RWPE2 (cell line): ENCODE data around the gene DUSP10.

Experiments
- ATAC-seq: fragments of 200-7000 bp; cut with Tn5 transposase; 3 replicates; pipeline ENCODE4 v1.9.1; 2021; ENCODE audit warnings: low read depth
- DNase-seq: peaks from one replicate; pipeline ENCODE4 v3.0.0-alpha.2; 2020; ENCODE audit warnings: low spot score
- H3K27ac ChIP-seq: fragments of 450-650 bp; 2 replicates; pipeline ENCODE4 v1.5.1; 2017; ENCODE audit warnings: mild to moderate bottlenecking; ENCODE audit not compliant: poor library complexity, severe bottlenecking
- H3K27me3 ChIP-seq: fragments of 250-450 bp; sonication (Bioruptor Pico); 2 replicates; pipeline ENCODE4 v1.5.1; 2021; ENCODE audit warnings: mild to moderate bottlenecking, moderate library complexity; ENCODE audit not compliant: insufficient read depth, poor library complexity, severe bottlenecking
- H3K36me3 ChIP-seq: fragments of 250-450 bp; sonication (Bioruptor Pico); 2 replicates; pipeline ENCODE4 v1.5.1; 2020; ENCODE audit warnings: low read depth, mild to moderate bottlenecking, moderate library complexity
- H3K4me1 ChIP-seq: fragments of 250-450 bp; sonication (Bioruptor Pico); 2 replicates; pipeline ENCODE4 v1.5.1; 2021; ENCODE audit warnings: mild to moderate bottlenecking, moderate library complexity; ENCODE audit not compliant: insufficient read depth, poor library complexity, severe bottlenecking
- H3K4me3 ChIP-seq: fragments of 250-450 bp; sonication (Bioruptor Pico); 2 replicates; pipeline ENCODE4 v1.5.1; 2021; ENCODE audit warnings: mild to moderate bottlenecking, moderate library complexity; ENCODE audit not compliant: severe bottlenecking
- H3K9me3 ChIP-seq: fragments of 250-450 bp; sonication (Bioruptor Pico); 2 replicates; pipeline ENCODE4 v1.5.1; 2021; ENCODE audit warnings: mild to moderate bottlenecking, moderate library complexity; ENCODE audit not compliant: severe bottlenecking
- TF ChIP-seq, protein P1 (sequence below): fragments of 450-650 bp; IDR thresholded peaks from one replicate; pipeline ENCODE4 v1.5.1; 2017; ENCODE audit warnings: mild to moderate bottlenecking, moderate library complexity; ENCODE audit not compliant: poor library complexity, severe bottlenecking

DUSP10 gene

DNA sequence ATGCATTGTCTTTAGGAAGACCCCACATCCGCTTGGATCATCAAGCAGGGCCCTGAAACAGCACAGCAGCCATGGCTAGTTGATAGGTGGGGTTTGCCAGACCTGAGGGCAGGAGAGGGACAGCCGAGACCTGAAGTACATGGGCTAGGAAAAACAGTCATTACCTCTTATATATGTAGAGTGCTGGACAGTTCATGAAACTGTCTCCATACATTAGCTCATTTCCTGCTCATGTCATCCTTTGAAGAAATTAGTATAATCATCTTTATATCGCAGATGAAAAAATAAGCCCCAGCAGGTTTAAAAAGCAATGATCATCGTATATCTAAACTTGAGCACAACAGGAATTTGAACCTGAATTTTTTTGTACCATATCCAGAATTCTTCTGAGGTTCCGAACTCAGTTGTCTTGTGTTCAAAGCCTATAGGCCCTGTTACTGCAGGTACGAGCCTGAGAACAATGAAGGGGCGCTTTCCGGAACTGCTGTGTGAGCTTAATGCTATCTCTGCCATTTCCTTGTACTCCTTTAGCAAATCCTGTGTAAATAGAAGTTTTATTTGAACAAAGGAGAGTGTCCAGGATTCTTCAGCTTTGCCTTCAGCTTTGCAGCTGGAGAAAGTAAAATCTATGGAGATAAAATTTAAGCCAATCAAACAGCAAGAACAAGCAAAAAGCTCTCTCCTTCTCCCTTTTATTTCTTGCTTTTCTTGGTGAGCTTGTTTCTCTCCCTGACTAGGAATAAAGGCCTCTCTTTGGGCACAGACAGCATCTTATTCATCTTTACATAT is 32.4 kb upstream of the DUSP10 start:
- no peaks in the 10 kb centered on the region for H3K27me3 ChIP-seq
- DNase-seq (no peak), ATAC-seq (no peak)
- TF ChIP-seq, protein P1, sequence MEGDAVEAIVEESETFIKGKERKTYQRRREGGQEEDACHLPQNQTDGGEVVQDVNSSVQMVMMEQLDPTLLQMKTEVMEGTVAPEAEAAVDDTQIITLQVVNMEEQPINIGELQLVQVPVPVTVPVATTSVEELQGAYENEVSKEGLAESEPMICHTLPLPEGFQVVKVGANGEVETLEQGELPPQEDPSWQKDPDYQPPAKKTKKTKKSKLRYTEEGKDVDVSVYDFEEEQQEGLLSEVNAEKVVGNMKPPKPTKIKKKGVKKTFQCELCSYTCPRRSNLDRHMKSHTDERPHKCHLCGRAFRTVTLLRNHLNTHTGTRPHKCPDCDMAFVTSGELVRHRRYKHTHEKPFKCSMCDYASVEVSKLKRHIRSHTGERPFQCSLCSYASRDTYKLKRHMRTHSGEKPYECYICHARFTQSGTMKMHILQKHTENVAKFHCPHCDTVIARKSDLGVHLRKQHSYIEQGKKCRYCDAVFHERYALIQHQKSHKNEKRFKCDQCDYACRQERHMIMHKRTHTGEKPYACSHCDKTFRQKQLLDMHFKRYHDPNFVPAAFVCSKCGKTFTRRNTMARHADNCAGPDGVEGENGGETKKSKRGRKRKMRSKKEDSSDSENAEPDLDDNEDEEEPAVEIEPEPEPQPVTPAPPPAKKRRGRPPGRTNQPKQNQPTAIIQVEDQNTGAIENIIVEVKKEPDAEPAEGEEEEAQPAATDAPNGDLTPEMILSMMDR, result no peak
- no peaks in the 10 kb centered on the region for H3K36me3 ChIP-seq
- no peaks in the 10 kb centered on the region for H3K4me1 ChIP-seq
- H3K9me3 ChIP-seq, result no peaks in the 10 kb centered on the region
- no peak overlapping the region for H3K4me3 ChIP-seq
- no peak overlapping the region for H3K27ac ChIP-seq

DNA sequence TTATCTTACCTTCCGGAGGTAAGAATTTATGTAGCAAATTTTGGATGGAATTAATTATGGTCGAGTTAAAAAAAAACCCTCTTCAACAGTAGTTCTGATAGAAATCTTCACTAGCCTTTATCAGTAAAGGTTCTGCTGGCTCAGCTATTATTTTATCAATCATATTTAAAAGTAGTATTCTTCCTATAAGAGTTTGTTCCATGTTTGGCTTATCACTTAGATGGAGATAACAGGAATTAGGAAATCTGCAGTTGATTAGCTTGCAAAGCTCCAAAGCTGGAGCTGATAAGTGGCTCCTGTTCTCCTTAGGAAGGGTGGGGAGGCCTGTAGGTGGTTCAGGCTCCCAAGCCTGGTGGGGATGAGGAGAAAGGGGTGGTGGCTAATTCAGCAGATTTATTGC is 31.5 kb upstream of the DUSP10 start:
- Histone ChIP-seq H3K4me1 (no peaks in the 10 kb centered on the region), H3K36me3 (no peaks in the 10 kb centered on the region), H3K9me3 (no peaks in the 10 kb centered on the region), H3K27ac (no peak overlapping the region), H3K4me3 (no peak overlapping the region), H3K27me3 (no peaks in the 10 kb centered on the region)
- TF ChIP-seq, protein P1, result no peak
- no peak for ATAC-seq
- no peak for DNase-seq

GRCh38 chr1:221772117-221772516 is 30.2 kb upstream of the DUSP10 start:
- Histone ChIP-seq H3K4me3 (no peak overlapping the region), H3K9me3 (no peaks in the 10 kb centered on the region), H3K4me1 (no peaks in the 10 kb centered on the region), H3K27me3 (no peaks in the 10 kb centered on the region), H3K36me3 (no peaks in the 10 kb centered on the region), H3K27ac (no peak overlapping the region)
- TF ChIP-seq, protein P1, result no peak
- ATAC-seq (no peak; the same call in 2 of the 3 replicates), DNase-seq (no peak)

GRCh38 chr1:221768444-221769066 is 26.7 kb upstream of the DUSP10 start:
- ATAC-seq, result no peak
- H3K4me1 ChIP-seq, result peaks cover 10% of the 10 kb centered on the region
- H3K27ac ChIP-seq, result no peak overlapping the region
- no peak overlapping the region for H3K4me3 ChIP-seq
- TF ChIP-seq, protein P1, result no peak
- no peaks in the 10 kb centered on the region for H3K27me3 ChIP-seq
- H3K36me3 ChIP-seq, result no peaks in the 10 kb centered on the region
- H3K9me3 ChIP-seq, result no peaks in the 10 kb centered on the region
- DNase-seq, result no peak

DNA sequence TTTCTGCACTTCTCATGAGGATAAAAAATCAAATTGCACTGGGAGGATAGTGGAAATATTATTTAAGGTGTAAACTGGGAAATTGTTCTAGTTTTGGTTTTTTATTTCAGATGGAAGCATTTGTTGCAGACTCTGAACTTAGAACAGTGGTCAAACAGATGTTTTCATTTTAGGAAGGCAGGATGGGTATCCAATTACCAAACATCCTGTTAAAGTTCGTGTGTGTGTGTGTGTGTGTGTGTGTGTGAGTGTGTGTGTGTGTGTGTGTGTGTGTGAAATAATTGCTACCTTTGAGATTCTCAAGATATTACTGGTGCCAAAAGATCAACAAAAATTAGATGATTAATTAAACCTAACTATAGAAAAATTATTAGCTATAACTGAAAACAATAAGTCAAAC is 24.3 kb upstream of the DUSP10 start:
- Histone ChIP-seq H3K36me3 (no peaks in the 10 kb centered on the region), H3K27ac (no peak overlapping the region), H3K27me3 (no peaks in the 10 kb centered on the region), H3K9me3 (no peaks in the 10 kb centered on the region), H3K4me1 (peaks cover 10% of the 10 kb centered on the region), H3K4me3 (no peak overlapping the region)
- TF ChIP-seq, protein P1, result no peak
- ATAC-seq, result no peak
- DNase-seq, result no peak
